ENCODE measurements around the gene OTP. TPM values are rescaled to one million over a fixed set of nuclear protein-coding genes. Genes with fewer than 3 reads are reported as not detected.

The OTP gene
- total RNA-seq, result not detected in 2 replicates

GRCh38 chr5:77637998-77638762 is at the start of gene OTP:
Gene OTP (minus strand): TSS chr5:77638713. CDS start chr5:77638549, 164 bp downstream.

Other genes starting within 250 kb of the OTP start
- 210 and 238 TPM in 2 replicates for gene WDR41, start 146.4 kb downstream of the OTP start, total RNA-seq
- 104 and 111 TPM in 2 replicates for gene TBCA, start 137.6 kb upstream of the OTP start, total RNA-seq

Measured in nasal cavity respiratory epithelium epithelial cell of viscerocranial mucosa (primary cell).